Liver (tissue), 9 donors: ENCODE data around the gene MGME1. TPM values are rescaled to one million over a fixed set of nuclear protein-coding genes. Genes with fewer than 3 reads are reported as not detected.

Experiments
- DNase-seq: peaks from one replicate; pipeline ENCODE4 v3.0.0-alpha.2; 2017; ENCODE audit warnings: low spot score
- H3K27ac ChIP-seq, 2 donors: one replicate each; pipeline ENCODE4 v1.7.0; 2013; ENCODE audit warnings: inconsistent platforms in 2 of 2, low read length in 2 of 2, control low read depth in 1 of 2, low read depth in 1 of 2, mild to moderate bottlenecking in 1 of 2
- H3K27me3 ChIP-seq, 4 donors: one replicate each; pipeline versions ENCODE4 v1.6.1 to v1.7.0; 2013; ENCODE audit warnings: low read length in 3 of 4, inconsistent platforms in 1 of 4, mild to moderate bottlenecking in 1 of 4, moderate library complexity in 1 of 4; ENCODE audit not compliant: control insufficient read depth in 4 of 4, insufficient read depth in 4 of 4
- H3K36me3 ChIP-seq, 4 donors: one replicate each; pipeline versions ENCODE4 v1.6.1 to v1.7.0; 2013; ENCODE audit warnings: low read length in 3 of 4, mild to moderate bottlenecking in 3 of 4, low read depth in 1 of 4, moderate library complexity in 1 of 4; ENCODE audit not compliant: control insufficient read depth in 4 of 4, insufficient read depth in 3 of 4
- H3K4me1 ChIP-seq, 4 donors: one replicate each; pipeline versions ENCODE4 v1.6.1 to v1.7.0; 2013; ENCODE audit warnings: low read length in 3 of 4, mild to moderate bottlenecking in 3 of 4, moderate library complexity in 1 of 4; ENCODE audit not compliant: control insufficient read depth in 4 of 4, insufficient read depth in 4 of 4
- H3K4me3 ChIP-seq, 3 donors: one replicate each; pipeline versions ENCODE4 v1.6.1 to v1.7.0; 2013; ENCODE audit warnings: low read length in 3 of 3, control low read depth in 1 of 3, low read depth in 1 of 3, mild to moderate bottlenecking in 1 of 3
- H3K9ac ChIP-seq, 2 donors: one replicate each; pipeline ENCODE4 v1.7.0; 2013; ENCODE audit warnings: low read length in 2 of 2, mild to moderate bottlenecking in 2 of 2, moderate library complexity in 2 of 2, control low read depth in 1 of 2, low read depth in 1 of 2
- H3K9me3 ChIP-seq, 4 donors: one replicate each; pipeline versions ENCODE4 v1.6.1 to v1.7.0; 2013; ENCODE audit warnings: low read length in 3 of 4; ENCODE audit not compliant: control insufficient read depth in 4 of 4
- CTCF ChIP-seq: fragments of 150-350 bp; IDR thresholded peaks from 2 replicates; pipeline ENCODE4 v1.5.1; 2017; ENCODE audit warnings: improper control_type of control experiment, low read depth, low read length; ENCODE audit not compliant: missing input control
- EGR1 ChIP-seq, 2 donors: IDR thresholded peaks; 2 replicates each; pipeline ENCODE4 v1.6.1; 2016 to 2018; ENCODE audit warnings: antibody characterized with exemption in 2 of 2, low read depth in 2 of 2
- FOXA1 ChIP-seq: IDR thresholded peaks from 2 replicates; pipeline ENCODE4 v1.6.1; 2016; ENCODE audit warnings: antibody characterized with exemption
- FOXA2 ChIP-seq: IDR thresholded peaks from 2 replicates; pipeline ENCODE4 v1.6.1; 2016; ENCODE audit warnings: antibody characterized with exemption
- GABPA ChIP-seq, 2 donors: IDR thresholded peaks in 1 of 2; conservative IDR thresholded peaks in 1 of 2; 2 replicates each; pipeline ENCODE4 v1.6.1; 2016; ENCODE audit warnings: antibody characterized with exemption in 2 of 2, mild to moderate bottlenecking in 1 of 2, moderate library complexity in 1 of 2
- HNF4A ChIP-seq, 2 donors: conservative IDR thresholded peaks; 2 replicates each; pipeline ENCODE4 v1.6.1; 2016; ENCODE audit warnings: antibody characterized with exemption in 2 of 2, mild to moderate bottlenecking in 2 of 2
- HNF4G ChIP-seq: IDR thresholded peaks from 2 replicates; pipeline ENCODE4 v1.6.1; 2016; ENCODE audit warnings: antibody characterized with exemption
- JUND ChIP-seq, 2 donors: IDR thresholded peaks; 2 replicates each; pipeline ENCODE4 v1.6.1; 2016; ENCODE audit warnings: antibody characterized with exemption in 2 of 2
- NR2F2 ChIP-seq: IDR thresholded peaks from 2 replicates; pipeline ENCODE4 v1.6.1; 2016; ENCODE audit warnings: antibody characterized with exemption
- RAD21 ChIP-seq, 2 donors: IDR thresholded peaks; 2 replicates each; pipeline ENCODE4 v1.6.1; 2016; ENCODE audit warnings: antibody characterized with exemption in 2 of 2, mild to moderate bottlenecking in 2 of 2
- REST ChIP-seq: IDR thresholded peaks from 2 replicates; pipeline ENCODE4 v1.6.1; 2016; ENCODE audit warnings: antibody characterized with exemption, mild to moderate bottlenecking
- RXRA ChIP-seq, 2 donors: IDR thresholded peaks; 2 replicates each; pipeline ENCODE4 v1.6.1; 2017 to 2018; ENCODE audit warnings: antibody characterized with exemption in 2 of 2, mild to moderate bottlenecking in 1 of 2
- SP1 ChIP-seq: IDR thresholded peaks from 2 replicates; pipeline ENCODE4 v1.6.1; 2018; ENCODE audit warnings: antibody characterized with exemption, mild to moderate bottlenecking
- TAF1 ChIP-seq: conservative IDR thresholded peaks from 2 replicates; pipeline ENCODE4 v1.6.1; 2016; ENCODE audit warnings: antibody characterized with exemption, mild to moderate bottlenecking
- YY1 ChIP-seq: IDR thresholded peaks from 2 replicates; pipeline ENCODE4 v1.6.1; 2016; ENCODE audit warnings: antibody characterized with exemption, mild to moderate bottlenecking
- ZBTB33 ChIP-seq: IDR thresholded peaks from 2 replicates; pipeline ENCODE4 v1.6.1; 2016; ENCODE audit warnings: antibody characterized with exemption
- WGBS: extraction: QIAGEN DNeasy Blood & Tissue Kit; methylation state at CpG from one replicate; pipeline ENCODE4 v1.1.7; 2013; 5-methylcytosine and 5-hydroxymethylcytosine counted together
- polyA plus RNA-seq, 2 donors: library from polyadenylated mRNA; stranded (reverse) in 1 of 2; unstranded in 1 of 2; fragments of 200-250 nt in 1 of 2; fragments of >200 nt in 1 of 2; fragmentation: Nextera tagmentation in 1 of 2; extraction: Ambion mirVana in 1 of 2; gene quantifications; one replicate each; pipeline versions ENCODE4 v1.2.1 to v1.2.3, GENCODE V29; 2013 to 2015
- total RNA-seq, 2 donors: library from RNA; depleted of rRNA; stranded (reverse); fragments of >200 nt; gene quantifications; one replicate each; pipeline ENCODE4 v1.2.3, GENCODE V29; 2014
- TF ChIP-seq, protein P1 (sequence below): IDR thresholded peaks from 2 replicates; pipeline ENCODE4 v1.6.1; 2016; ENCODE audit warnings: antibody characterized with exemption
- TF ChIP-seq, protein P2 (sequence below): IDR thresholded peaks from 2 replicates; pipeline ENCODE4 v1.6.1; 2016; ENCODE audit warnings: antibody characterized with exemption
- donor health status: healthy.
- donor health status: healthy.
- donor health status: healthy.
- donor health status: healthy.
- donor health status: healthy.

The MGME1 gene
- total and polyA plus RNA-seq, 4 donors: 4.2 to 26.8 (median 6.7) TPM

DNA sequence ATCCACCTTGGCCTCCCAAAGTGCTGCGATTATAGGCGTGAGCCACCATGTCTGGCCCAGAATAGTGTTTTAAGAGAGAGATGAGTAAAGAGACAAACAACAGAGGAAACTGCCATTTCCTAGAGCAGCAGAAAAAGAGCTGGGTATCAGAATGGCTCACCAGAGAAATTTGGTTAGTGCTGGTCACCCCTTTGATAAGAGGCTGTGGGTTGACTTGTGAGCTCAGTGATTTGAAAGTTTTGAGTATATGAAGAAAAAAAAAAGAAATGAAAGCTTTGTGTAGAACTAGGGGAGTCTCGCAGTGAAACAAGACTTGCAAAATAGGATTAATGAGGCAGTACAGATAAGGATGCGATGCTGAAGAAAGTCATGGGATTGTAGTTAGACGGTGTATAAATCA is 29.6 kb downstream of the MGME1 start:
- Histone ChIP-seq H3K27me3 (no peaks in the 10 kb centered on the region), H3K4me3 (no peak overlapping the region), H3K36me3 (no peaks in the 10 kb centered on the region), H3K9ac (no peak overlapping the region), H3K4me1 (peaks cover 0 to 8% (median 4%) of the 10 kb centered on the region in 4 donors), H3K27ac (no peak overlapping the region), H3K9me3 (no peaks in the 10 kb centered on the region)
- WGBS: 96% methylated on average over 5 of the region's 5 CpGs
- no peak for DNase-seq
- TF ChIP-seq FOXA2 (no peak), CTCF (no peak), GABPA (IDR thresholded peaks at IDR 0.05 in 1 of 2, conservative IDR thresholded peaks at IDR 0.05 in 1 of 2) (no peak), HNF4G (no peak), SP1 (no peak), FOXA1 (no peak), TAF1 (no peak), NR2F2 (no peak), HNF4A (conservative IDR thresholded peaks at IDR 0.05) (no peak), RXRA (IDR thresholded peaks at IDR 0.05) (no peak), JUND (IDR thresholded peaks at IDR 0.05) (no peak), RAD21 (IDR thresholded peaks at IDR 0.05) (no peak), REST (no peak), ZBTB33 (no peak), YY1 (no peak), EGR1 (IDR thresholded peaks at IDR 0.05; ENCODE audit: low read depth in 2 of 2) (no peak)
- TF ChIP-seq, protein P1, sequence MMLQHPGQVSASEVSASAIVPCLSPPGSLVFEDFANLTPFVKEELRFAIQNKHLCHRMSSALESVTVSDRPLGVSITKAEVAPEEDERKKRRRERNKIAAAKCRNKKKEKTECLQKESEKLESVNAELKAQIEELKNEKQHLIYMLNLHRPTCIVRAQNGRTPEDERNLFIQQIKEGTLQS: no peak
- TF ChIP-seq, protein P2, sequence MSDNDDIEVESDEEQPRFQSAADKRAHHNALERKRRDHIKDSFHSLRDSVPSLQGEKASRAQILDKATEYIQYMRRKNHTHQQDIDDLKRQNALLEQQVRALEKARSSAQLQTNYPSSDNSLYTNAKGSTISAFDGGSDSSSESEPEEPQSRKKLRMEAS: no peak
